K562 (cell line): ENCODE measurements around the gene DNA2. TPM values are rescaled to one million over a fixed set of nuclear protein-coding genes. Genes with fewer than 3 reads are reported as not detected.

ENCODE experiments used
- ATAC-seq: fragments of 200-7000 bp; cut with Tn5 transposase; 3 replicates; pipeline ENCODE4 v1.9.1; 2020; ENCODE audit warnings: moderate library complexity
- BruUV-seq: library from RNA; stranded (reverse); fragments of 400-500 nt; replicated peaks from 2 replicates; lab custom pipeline; 2021; lab: Mats Ljungman, UMichigan
- CTCF ChIA-PET: fragments of 300-600 bp; formaldehyde crosslinking; extraction: SDS; loops from one replicate; lab custom pipeline; 2021; ENCODE audit warnings: low intra/inter-chr PET ratio; lab: Yijun Ruan, JAX
- POLR2A ChIA-PET: fragments of 300-600, 350-650 bp; sonication (Branson Sonifier 250); formaldehyde crosslinking; extraction: SDS; loops from one replicate; lab custom pipeline; 2021; ENCODE audit warnings: antibody characterized with exemption, inconsistent platforms; lab: Yijun Ruan, JAX
- DNase-seq, 4 experiments: peaks; one replicate each; pipeline versions ENCODE4 v3.0.0 to v3.0.0-alpha.2; 2011 to 2018; ENCODE audit warnings: low spot score in 3 of 4, mixed read lengths in 3 of 4; ENCODE audit errors: extremely low read depth in 1 of 4
- FAIRE-seq: peaks from 2 replicates; lab custom pipeline; 2011; peaks lifted over from hg19 to GRCh38; lab: Jason Lieb, UNC
- H2AFZ ChIP-seq: 2 replicates; pipeline ENCODE4 v1.6.0; 2011; ENCODE audit warnings: low read depth, low read length, control low read depth, inconsistent platforms
- H3K27ac ChIP-seq: fragments of 200-600 bp; 3 replicates; pipeline ENCODE4 v1.8.0; 2011; ENCODE audit warnings: low read depth, mild to moderate bottlenecking, control low read depth, inconsistent platforms, low read length, moderate library complexity, mixed read lengths; ENCODE audit errors: extremely low read depth
- H3K27me3 ChIP-seq, 2 experiments: fragments of 300-600 bp in 1 of 2; 2 replicates in 1 of 2; 3 replicates in 1 of 2; pipeline versions ENCODE4 v1.6.0 to v1.8.0; 2011; ENCODE audit warnings: inconsistent platforms in 2 of 2, low read length in 2 of 2, mild to moderate bottlenecking in 1 of 2, mixed read lengths in 1 of 2, moderate library complexity in 1 of 2; ENCODE audit not compliant: control insufficient read depth in 2 of 2, insufficient read depth in 2 of 2
- H3K36me3 ChIP-seq: fragments of 300-600 bp; 3 replicates; pipeline ENCODE4 v1.8.0; 2011; ENCODE audit warnings: mild to moderate bottlenecking, low read length, inconsistent platforms; ENCODE audit not compliant: control insufficient read depth, insufficient read depth
- H3K4me1 ChIP-seq, 2 experiments: fragments of 200-600 bp in 1 of 2; replicated peaks in 1 of 2; 2 replicates in 1 of 2; 3 replicates in 1 of 2; pipeline versions ENCODE4 v1.5.1 to v1.8.0; 2011; ENCODE audit warnings: inconsistent platforms in 2 of 2, low read length in 2 of 2, mild to moderate bottlenecking in 1 of 2, mixed read lengths in 1 of 2, moderate library complexity in 1 of 2; ENCODE audit not compliant: control insufficient read depth in 2 of 2, insufficient read depth in 2 of 2
- H3K4me2 ChIP-seq: 2 replicates; pipeline ENCODE4 v1.6.1; 2011; ENCODE audit warnings: low read length, control low read depth, inconsistent platforms, mixed read lengths; ENCODE audit not compliant: insufficient read depth
- H3K4me3 ChIP-seq: fragments of 200-600 bp; sonication (generic), shearing (Covaris generic); 2 replicates; pipeline ENCODE4 v1.5.1; 2016; ENCODE audit warnings: control low read depth, inconsistent platforms
- H3K79me2 ChIP-seq: fragments of 200-600 bp; 3 replicates; pipeline ENCODE4 v1.8.0; 2011; ENCODE audit warnings: low read length, inconsistent platforms; ENCODE audit not compliant: control insufficient read depth, insufficient read depth
- H3K9ac ChIP-seq, 2 experiments: 2 replicates each; pipeline versions ENCODE4 v1.6.0 to v1.6.1; 2011; ENCODE audit warnings: low read depth in 2 of 2, low read length in 2 of 2, control low read depth in 1 of 2, inconsistent platforms in 1 of 2, mild to moderate bottlenecking in 1 of 2, mixed read lengths in 1 of 2; ENCODE audit not compliant: insufficient read depth in 1 of 2
- H3K9me1 ChIP-seq: one replicate; pipeline ENCODE4 v1.6.0; 2011; ENCODE audit warnings: inconsistent platforms, mild to moderate bottlenecking, low read length, moderate library complexity; ENCODE audit not compliant: control insufficient read depth, insufficient read depth
- H3K9me3 ChIP-seq: replicated peaks from 2 replicates; pipeline ENCODE4 v1.5.1; 2011; ENCODE audit warnings: low read depth, low read length, inconsistent platforms; ENCODE audit not compliant: control insufficient read depth, insufficient read depth
- H4K20me1 ChIP-seq: replicated peaks from 2 replicates; pipeline ENCODE4 v1.6.1; 2011; ENCODE audit warnings: low read length, inconsistent platforms, mixed read lengths; ENCODE audit not compliant: control insufficient read depth, insufficient read depth
- CBFA2T2 ChIP-seq: fragments of 450-650 bp; conservative IDR thresholded peaks from 2 replicates; pipeline ENCODE4 v1.6.1; 2017; ENCODE audit warnings: mild to moderate bottlenecking
- CEBPB ChIP-seq: fragments of 450-650 bp; IDR thresholded peaks from 2 replicates; pipeline ENCODE4 v1.6.1; 2016; ENCODE audit warnings: missing genetic modification characterization, missing compliant biosample characterization
- CEBPG ChIP-seq, 3 experiments: fragments of 200-800 bp in 1 of 3; sonication (Bioruptor generic) in 1 of 3; sonication (generic) in 1 of 3; formaldehyde crosslinking in 1 of 3; IDR thresholded peaks in 2 of 3; conservative IDR thresholded peaks in 1 of 3; 2 replicates each; pipeline versions ENCODE4 v1.6.1 to v1.8.0; 2016 to 2022; ENCODE audit warnings: missing compliant biosample characterization in 2 of 3, missing genetic modification characterization in 2 of 3, mild to moderate bottlenecking in 1 of 3, missing genetic modification reagents in 1 of 3
- DDX20 ChIP-seq: fragments of 450-650 bp; IDR thresholded peaks from 2 replicates; pipeline ENCODE4 v1.6.1; 2016; ENCODE audit warnings: missing genetic modification characterization, low read depth, mild to moderate bottlenecking, missing compliant biosample characterization, moderate library complexity
- FOSL1 ChIP-seq: fragments of 200-800 bp; sonication (Bioruptor generic); conservative IDR thresholded peaks from 2 replicates; pipeline ENCODE4 v1.6.1; 2016; ENCODE audit warnings: missing genetic modification characterization, missing compliant biosample characterization
- HDAC3 ChIP-seq: fragments of 450-650 bp; IDR thresholded peaks from 2 replicates; pipeline ENCODE4 v1.6.1; 2018; ENCODE audit warnings: borderline replicate concordance, mild to moderate bottlenecking, moderate library complexity; ENCODE audit not compliant: partially characterized antibody
- NR2F6 ChIP-seq: fragments of 450-650 bp; formaldehyde crosslinking; IDR thresholded peaks from 2 replicates; pipeline ENCODE4 v1.4.0; 2020; ENCODE audit warnings: mild to moderate bottlenecking
- TAL1 ChIP-seq: fragments of 450-650 bp; IDR thresholded peaks from 2 replicates; pipeline ENCODE4 v1.6.1; 2016; ENCODE audit warnings: mild to moderate bottlenecking
- ZKSCAN3 ChIP-seq: fragments of 250-450 bp; sonication (Bioruptor Pico); IDR thresholded peaks from 2 replicates; pipeline ENCODE4 v1.4.0; 2020
- WGBS: fragments of 100-300 bp; shearing (Covaris generic); methylation state at CpG from one replicate; pipeline ENCODE4 v1.1.6; 2016; ENCODE audit warnings: low coverage, mixed read lengths; ENCODE audit not compliant: insufficient coverage; ENCODE audit errors: missing lambda C conversion rate; 5-methylcytosine and 5-hydroxymethylcytosine counted together
- in situ Hi-C: fragments of 300-500 bp; cut with MboI; formaldehyde crosslinking; loops from 4 replicates; pipeline ENCODE4 v1.15.0; 2018; ENCODE audit warnings: inconsistent platforms, mixed read lengths
- intact Hi-C: fragments of 100-400 bp; cut with micrococcal nuclease; formaldehyde crosslinking; loops from 2 replicates; pipeline ENCODE4 v1.14.2; 2022
- polyA plus RNA-seq, 8 experiments: library from polyadenylated mRNA; depleted of rRNA in 4 of 8; stranded (reverse) in 5 of 8; unstranded in 3 of 8; fragments of >200 nt; fragmentation: Nextera tagmentation in 2 of 8; fragmentation: Illumina TruSeq in 1 of 8; extraction: Ambion mirVana in 2 of 8; extraction: Trizol in 1 of 8; gene quantifications; 2 replicates each; pipeline versions ENCODE4 v1.2.1 to v1.2.3, GENCODE V29; 2011 to 2014; ENCODE audit warnings: inconsistent platforms in 1 of 8, missing spikeins in 1 of 8
- total RNA-seq, 7 experiments: library from RNA; depleted of rRNA in 6 of 7; stranded (reverse); fragments of >200 nt in 6 of 7; fragmentation: Illumina TruSeq in 2 of 7; extraction: Trizol in 2 of 7; gene quantifications; 2 replicates each; pipeline versions ENCODE4 v1.2.1 to v1.2.3, GENCODE V29; 2011 to 2021; ENCODE audit warnings: low replicate concordance in 1 of 7

Gene DNA2
- total and polyA plus RNA-seq, 9 of the 15 experiments (the other 6 are each of a cell fraction or from before 2014, with no cell fraction given): 24.6 to 51.4 (median 40.8) TPM

- peak; percentile 63 for TF ChIP-seq CBFA2T2
- TF ChIP-seq DDX20 (tag): no peak
- TF ChIP-seq FOSL1 (tag): peak; percentile 79
- no peak for TF ChIP-seq ZKSCAN3 (CRISPR knock-in tag)
- peak; percentile 34 for TF ChIP-seq HDAC3
- peak; percentile 51 for TF ChIP-seq TAL1
These were observed 9.2 kb downstream of the DNA2 start (continued) for GRCh38 chr10:68462536-68462935.

GRCh38 chr10:68461032-68461431 lies 10.7 kb downstream of the DNA2 start:
- H3K79me2 ChIP-seq: no peaks in the 10 kb centered on the region
- no peak overlapping the region for H3K4me2 ChIP-seq
- no peaks in the 10 kb centered on the region for H3K9me3 ChIP-seq
- peaks cover 90% of the 10 kb centered on the region for H3K36me3 ChIP-seq
- in situ Hi-C loops (no loop called here), intact Hi-C loops (no loop called here)
- no peak overlapping the region for H2AFZ ChIP-seq
- ChIA-PET POLR2A (interaction anchor here (0.6 kb wide), 1 partner anchor 260 kb away, joined by 4 read pairs; the partner anchor contains the start of gene CCAR1), CTCF (no interaction called here)
- no peak overlapping the region for H3K27ac ChIP-seq
- H3K4me3 ChIP-seq: no peak overlapping the region
- no peaks in the 10 kb centered on the region for H3K4me1 ChIP-seq
- TF ChIP-seq NR2F6 (CRISPR knock-in tag) (no peak), CEBPB (tag) (peak; percentile 62; the same call in 1 of the 2 replicates), CEBPG (CRISPR knock-in tag; IDR thresholded peaks at IDR 0.05) (no peak), CEBPG (tag; conservative IDR thresholded peaks at IDR 0.05 in 1 of 2, IDR thresholded peaks at IDR 0.05 in 1 of 2) (peak; percentile 30 to 55; a peak in 2 of 4 replicates)
- no peak overlapping the region for H3K9ac ChIP-seq
- no peaks in the 10 kb centered on the region for H4K20me1 ChIP-seq
- no TSS peak for BruUV-seq
- FAIRE-seq (no peak), ATAC-seq (no peak), DNase-seq (no peak)
- no peaks in the 10 kb centered on the region for H3K27me3 ChIP-seq
- no peaks in the 10 kb centered on the region for H3K9me1 ChIP-seq
- WGBS: 92% methylated on average over 3 of the region's 3 CpGs
